ENCODE results near the gene NELL1. TPM values are rescaled to one million over a fixed set of nuclear protein-coding genes. Genes with fewer than 3 reads are reported as not detected.

The NELL1 gene
- total RNA-seq, 2 donors from 2014 or later: not detected

GRCh38 chr11:21552911-21553310 is 883.5 kb downstream of the NELL1 start:
- ATAC-seq (no peak), DNase-seq (ENCODE audit: low spot score in 2 of 2) (no peak)

DNA sequence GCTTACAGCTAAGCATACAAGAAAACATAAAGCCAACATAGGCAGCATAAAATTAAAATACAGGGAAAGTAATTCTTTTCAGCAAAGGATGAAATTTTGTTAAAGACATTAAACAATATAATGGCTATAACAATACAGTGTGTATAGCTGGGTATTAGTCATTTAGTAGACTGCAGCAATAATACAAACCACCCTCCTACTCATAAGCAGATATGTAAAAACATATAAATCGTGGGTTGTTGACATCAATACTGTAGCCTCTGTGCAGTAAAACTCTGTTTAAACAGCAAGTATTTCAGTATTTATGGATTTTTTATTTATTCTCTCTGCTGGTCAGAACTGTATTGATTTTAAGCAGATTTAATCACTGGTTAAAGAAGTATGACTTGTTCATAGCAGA is 884.4 kb downstream of the NELL1 start:
- Mint-ChIP-seq H3K27ac (no peak overlapping the region), H3K9me3 (peaks cover 0 to 5% of the 10 kb centered on the region in 2 donors), H3K36me3 (no peaks in the 10 kb centered on the region)
- ATAC-seq (no peak), DNase-seq (ENCODE audit: low spot score in 2 of 2) (no peak)

More at GRCh38 chr11:21552911-21553310, 883.5 kb downstream of the NELL1 start:
- H3K27ac Mint-ChIP-seq: no peak overlapping the region
- no peaks in the 10 kb centered on the region for H3K36me3 Mint-ChIP-seq
- H3K9me3 Mint-ChIP-seq: peaks cover 4 to 5% of the 10 kb centered on the region in 2 donors

DNA sequence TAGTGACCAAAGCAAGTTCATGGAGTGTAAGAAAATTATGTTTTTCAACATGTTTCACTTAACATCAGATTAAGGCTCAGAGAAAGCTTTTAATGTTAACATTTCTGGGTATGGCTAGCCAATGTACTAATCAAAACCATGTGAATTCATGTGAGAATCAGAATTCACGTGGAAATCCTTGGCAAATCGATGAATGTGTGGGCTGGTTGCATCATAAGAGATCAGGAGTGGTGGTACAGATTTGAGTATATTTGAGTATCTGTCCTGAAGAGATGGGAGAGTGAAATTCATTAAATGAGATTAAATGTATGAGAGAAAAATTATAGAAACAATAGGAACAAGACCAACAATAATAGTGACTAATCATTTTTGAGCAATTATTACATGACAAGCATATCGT is 884.9 kb downstream of the NELL1 start:
- Mint-ChIP-seq H3K9me3 (peaks cover 0 to 10% of the 10 kb centered on the region in 2 donors), H3K27ac (no peak overlapping the region), H3K36me3 (no peaks in the 10 kb centered on the region)
- ATAC-seq (no peak), DNase-seq (ENCODE audit: low spot score in 2 of 2) (no peak)

DNA sequence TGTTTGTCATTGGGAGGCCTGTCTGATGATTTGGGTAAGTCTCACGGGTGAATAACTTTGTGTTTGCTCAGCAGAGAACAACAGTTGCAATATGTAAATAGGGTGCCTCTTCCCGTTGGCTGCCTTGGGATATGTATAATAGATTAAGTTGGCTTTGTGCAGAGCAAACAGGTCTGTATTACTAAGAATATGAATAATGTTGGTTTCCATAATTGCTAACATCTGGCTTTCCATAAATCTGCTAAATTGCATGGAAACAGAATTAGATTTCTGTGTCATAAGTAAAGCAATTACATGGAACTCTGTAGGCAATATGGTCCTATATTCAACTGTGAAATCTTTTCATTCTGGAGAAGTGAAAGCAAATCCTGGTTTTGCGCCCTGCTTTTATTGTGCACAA is 887.5 kb downstream of the NELL1 start:
- H3K27ac Mint-ChIP-seq: no peak overlapping the region
- peaks cover 0 to 10% of the 10 kb centered on the region in 2 donors for H3K9me3 Mint-ChIP-seq
- DNase-seq (ENCODE audit: low spot score in 2 of 2) (no peak), ATAC-seq (no peak)
- no peaks in the 10 kb centered on the region for H3K36me3 Mint-ChIP-seq

- Mint-ChIP-seq H3K9me3 (peaks cover 15 to 21% of the 10 kb centered on the region in 2 donors), H3K27ac (no peak overlapping the region), H3K36me3 (no peaks in the 10 kb centered on the region)
- DNase-seq (ENCODE audit: low spot score in 2 of 2) (no peak), ATAC-seq (no peak)
These were observed 891.1 kb downstream of the NELL1 start for GRCh38 chr11:21560466-21560975.

DNA sequence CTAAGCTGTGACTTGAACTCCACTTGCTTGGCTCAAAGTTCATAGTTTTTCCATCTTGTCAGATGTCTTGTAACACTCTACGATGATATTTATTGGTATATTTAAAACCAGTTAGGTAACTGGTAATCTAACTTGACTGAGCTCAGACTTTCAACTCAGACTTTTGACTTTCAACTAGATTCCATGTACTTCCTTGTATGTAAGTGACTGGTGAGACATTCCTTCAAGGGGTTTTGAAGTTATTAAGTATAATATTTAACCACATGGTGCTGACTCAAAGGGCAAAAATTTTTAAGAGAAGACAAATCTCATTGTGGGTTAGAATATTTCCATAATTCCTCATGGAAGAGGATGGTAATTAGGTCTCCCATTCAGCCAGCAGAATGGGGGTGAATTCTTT is 892.2 kb downstream of the NELL1 start:
- DNase-seq (ENCODE audit: low spot score in 2 of 2) (no peak), ATAC-seq (no peak)
- no peaks in the 10 kb centered on the region for H3K36me3 Mint-ChIP-seq
- H3K9me3 Mint-ChIP-seq: peaks cover 15 to 21% of the 10 kb centered on the region in 2 donors
- no peak overlapping the region for H3K27ac Mint-ChIP-seq

DNA sequence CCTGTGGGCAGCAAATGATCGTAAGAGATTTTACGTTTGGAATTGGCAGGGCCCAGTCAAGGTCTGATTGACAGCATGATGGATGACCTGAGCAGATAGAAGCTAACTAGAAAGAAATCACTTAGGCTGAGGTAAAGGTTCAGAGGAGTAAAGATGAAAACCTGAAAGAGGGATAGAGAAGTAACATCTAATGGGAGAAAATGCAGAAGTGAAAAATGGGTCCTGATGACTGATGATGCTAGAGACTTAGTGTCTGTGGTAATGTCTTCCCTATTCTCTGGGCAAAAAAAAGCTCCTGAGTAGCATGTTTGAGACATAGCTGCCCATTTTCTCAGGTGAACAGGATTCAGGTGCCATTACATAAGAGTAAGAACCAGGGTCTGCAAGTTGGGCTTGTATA is 894.7 kb downstream of the NELL1 start:
- no peaks in the 10 kb centered on the region for H3K36me3 Mint-ChIP-seq
- no peak overlapping the region for H3K27ac Mint-ChIP-seq
- peaks cover 13 to 20% of the 10 kb centered on the region in 2 donors for H3K9me3 Mint-ChIP-seq
- ATAC-seq (no peak), DNase-seq (ENCODE audit: low spot score in 2 of 2) (no peak)

GRCh38 chr11:21564833-21565682 is 895.7 kb downstream of the NELL1 start:
- ATAC-seq (no peak), DNase-seq (ENCODE audit: low spot score in 2 of 2) (no peak)
- H3K27ac Mint-ChIP-seq: no peak overlapping the region
- no peaks in the 10 kb centered on the region for H3K36me3 Mint-ChIP-seq
- peaks cover 16 to 23% of the 10 kb centered on the region in 2 donors for H3K9me3 Mint-ChIP-seq

- Mint-ChIP-seq H3K36me3 (no peaks in the 10 kb centered on the region), H3K9me3 (peaks cover 16 to 23% of the 10 kb centered on the region in 2 donors), H3K27ac (no peak overlapping the region)
- no peak for DNase-seq (ENCODE audit: low spot score in 2 of 2)
- no peak for ATAC-seq
These were observed 897.2 kb downstream of the NELL1 start for GRCh38 chr11:21566521-21567117.

DNA sequence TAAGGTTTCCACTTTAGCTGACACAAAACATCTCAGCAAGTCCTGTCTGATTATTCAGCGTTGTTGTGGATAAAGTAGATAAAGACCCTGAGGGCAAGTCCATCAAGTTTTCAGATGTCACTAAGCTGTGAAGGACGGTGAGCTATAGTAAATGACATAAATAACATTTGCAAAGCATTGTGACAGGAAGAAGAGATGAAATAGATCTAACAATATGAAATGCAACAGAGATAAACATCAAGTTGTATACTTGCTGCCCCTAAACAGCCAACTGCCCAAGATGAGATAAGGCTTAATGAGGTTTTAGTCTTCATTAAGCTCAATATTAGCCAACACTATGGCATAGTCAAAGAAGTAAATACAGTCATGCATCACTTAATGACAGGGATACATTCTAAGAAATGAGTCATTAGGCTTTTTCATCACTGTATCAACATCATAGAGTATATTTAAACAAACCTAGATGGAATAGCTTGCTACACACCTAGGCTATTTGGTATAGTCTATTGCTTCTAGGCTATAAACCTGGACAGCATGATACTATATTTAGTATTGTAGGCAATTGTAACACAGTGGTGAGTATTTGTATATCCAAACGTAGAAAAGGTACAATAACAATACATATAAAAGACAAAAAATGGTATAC is 898.4 kb downstream of the NELL1 start:
- H3K36me3 Mint-ChIP-seq: no peaks in the 10 kb centered on the region
- H3K9me3 Mint-ChIP-seq: peaks cover 16 to 23% of the 10 kb centered on the region in 2 donors
- no peak overlapping the region for H3K27ac Mint-ChIP-seq
- no peak for ATAC-seq
- DNase-seq (ENCODE audit: low spot score in 2 of 2): no peak

- DNase-seq (ENCODE audit: low spot score in 2 of 2) (no peak), ATAC-seq (no peak)
- Mint-ChIP-seq H3K9me3 (peaks cover 5 to 12% of the 10 kb centered on the region in 2 donors), H3K27ac (no peak overlapping the region), H3K36me3 (no peaks in the 10 kb centered on the region)
These were observed 902.8 kb downstream of the NELL1 start for GRCh38 chr11:21572210-21572609.

- H3K27ac Mint-ChIP-seq: no peak overlapping the region
- DNase-seq (ENCODE audit: low spot score in 2 of 2) (no peak), ATAC-seq (no peak)
- peaks cover 6 to 21% of the 10 kb centered on the region in 2 donors for H3K9me3 Mint-ChIP-seq
- no peaks in the 10 kb centered on the region for H3K36me3 Mint-ChIP-seq
These were observed 913.4 kb downstream of the NELL1 start for GRCh38 chr11:21582791-21583190.

DNA sequence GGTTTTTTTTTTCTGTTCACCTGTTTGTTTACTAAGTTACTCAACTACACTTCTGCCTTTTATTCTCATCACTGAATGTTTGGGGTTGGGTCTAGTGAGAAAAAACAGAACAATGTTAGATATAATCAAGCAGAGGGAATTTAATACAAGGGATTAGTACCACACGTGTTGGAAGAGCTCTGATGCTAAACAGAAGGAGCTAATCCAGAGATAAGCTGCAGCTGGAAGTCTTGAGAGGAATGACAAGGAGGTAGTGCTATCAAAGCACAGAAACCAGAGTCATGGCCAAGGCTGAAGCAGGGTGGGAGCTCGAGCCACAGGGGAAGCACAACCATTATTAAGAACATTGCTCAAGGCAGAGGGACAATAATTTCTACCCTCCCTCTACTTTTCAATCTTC is 919.4 kb downstream of the NELL1 start:
- H3K9me3 Mint-ChIP-seq: peaks cover 16 to 21% of the 10 kb centered on the region in 2 donors
- ATAC-seq (no peak), DNase-seq (ENCODE audit: low spot score in 2 of 2) (no peak)
- H3K27ac Mint-ChIP-seq: no peak overlapping the region
- peaks cover 0 to 7% of the 10 kb centered on the region in 2 donors for H3K36me3 Mint-ChIP-seq

GRCh38 chr11:21602699-21603098 is 933.3 kb downstream of the NELL1 start:
- H3K27ac Mint-ChIP-seq: no peak overlapping the region
- DNase-seq (ENCODE audit: low spot score in 2 of 2): no peak
- no peak for ATAC-seq
- H3K36me3 Mint-ChIP-seq: no peaks in the 10 kb centered on the region
- no peaks in the 10 kb centered on the region for H3K9me3 Mint-ChIP-seq

DNA sequence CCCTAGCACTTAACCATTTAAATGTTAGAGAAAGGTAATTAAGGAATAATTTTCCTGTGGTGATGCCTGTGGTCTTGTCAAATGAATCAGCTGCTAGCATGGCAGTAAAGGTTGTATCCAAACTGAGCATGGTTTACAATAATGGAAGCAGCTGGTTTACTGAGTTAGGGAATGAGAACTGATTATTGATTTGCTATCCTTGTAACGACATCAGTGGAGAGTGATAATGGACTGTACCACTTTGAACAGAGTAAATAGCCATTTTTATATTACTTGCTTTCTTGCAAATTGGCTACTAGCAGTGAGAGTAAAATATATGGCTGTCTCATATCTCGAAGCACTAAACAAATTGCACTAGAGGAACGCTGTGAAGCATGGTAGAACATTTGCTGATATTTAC is 934.5 kb downstream of the NELL1 start:
- Mint-ChIP-seq H3K36me3 (no peaks in the 10 kb centered on the region), H3K27ac (no peak overlapping the region)

GRCh38 chr11:21604564-21604963 is 935.2 kb downstream of the NELL1 start:
- DNase-seq (ENCODE audit: low spot score in 2 of 2) (no peak), ATAC-seq (no peak)
- Mint-ChIP-seq H3K27ac (no peak overlapping the region), H3K9me3 (no peaks in the 10 kb centered on the region), H3K36me3 (no peaks in the 10 kb centered on the region)

More for the DNA sequence above, 934.5 kb downstream of the NELL1 start:
- ATAC-seq (no peak), DNase-seq (ENCODE audit: low spot score in 2 of 2) (no peak)
- no peaks in the 10 kb centered on the region for H3K9me3 Mint-ChIP-seq

- Mint-ChIP-seq H3K36me3 (peaks cover 0 to 6% of the 10 kb centered on the region in 2 donors), H3K27ac (no peak overlapping the region)
These were observed 942.9 kb downstream of the NELL1 start for GRCh38 chr11:21612326-21612725.

More at GRCh38 chr11:21612326-21612725, 942.9 kb downstream of the NELL1 start:
- peaks cover 3 to 6% of the 10 kb centered on the region in 2 donors for H3K9me3 Mint-ChIP-seq
- ATAC-seq (no peak), DNase-seq (ENCODE audit: low spot score in 2 of 2) (no peak)

All from activated naive CD4-positive, alpha-beta T cell treated with anti-CD3 and anti-CD28 coated beads, Interleukin-2, amount 50 U/mL, for 72 hours (primary cell).